HT-29 (cell line): ENCODE results near the gene SPHK2. TPM values are rescaled to one million over a fixed set of nuclear protein-coding genes. Genes with fewer than 3 reads are reported as not detected.
A peak's percentile ranks its signal among the peaks of the same experiment; 100 is the strongest.
"Not testable (repeated sequence)": the region's sequence is repeated elsewhere in the genome, so short reads cannot be mapped to it uniquely, and the experiment has no call there.

Experiments used
- DNase-seq: peaks from one replicate; pipeline ENCODE4 v3.0.0-alpha.2; 2015; ENCODE audit warnings: low spot score
- total RNA-seq: library from RNA; depleted of rRNA; stranded (reverse); fragments of >200 nt; shearing (Covaris generic); gene quantifications from 2 replicates; pipeline ENCODE4 v1.2.3, GENCODE V29; 2014

SPHK2 gene
- total RNA-seq, 1 experiment from 2014 or later, result 115 TPM

DNA sequence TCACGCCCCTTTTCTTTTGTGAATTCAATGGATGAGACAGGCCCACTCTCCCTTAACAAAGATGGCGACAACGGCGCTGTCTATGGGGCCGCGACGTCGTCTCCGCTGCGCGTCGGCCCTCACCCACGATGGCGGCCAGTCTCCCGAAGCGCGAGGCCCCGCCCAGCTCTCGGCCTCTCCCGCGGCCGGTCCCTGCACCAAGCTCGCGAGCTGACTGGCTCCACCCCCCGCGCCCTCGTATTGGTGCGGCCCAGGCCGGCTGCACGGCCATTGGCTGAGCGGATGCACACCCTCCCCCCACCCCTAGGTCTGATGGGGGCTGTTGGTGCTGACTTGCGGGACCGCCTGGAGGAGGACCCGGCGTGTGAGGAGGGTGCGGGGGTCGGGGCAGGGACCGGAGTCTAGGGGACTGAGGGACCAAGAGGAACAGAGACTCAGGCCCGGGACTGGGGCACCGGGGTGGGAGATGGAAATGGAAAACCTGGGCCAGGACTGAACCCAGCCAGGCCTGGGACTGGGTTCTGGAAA lies 4.8 kb downstream of the SPHK2 start:
- DNase-seq, result peak; percentile 99

DNA sequence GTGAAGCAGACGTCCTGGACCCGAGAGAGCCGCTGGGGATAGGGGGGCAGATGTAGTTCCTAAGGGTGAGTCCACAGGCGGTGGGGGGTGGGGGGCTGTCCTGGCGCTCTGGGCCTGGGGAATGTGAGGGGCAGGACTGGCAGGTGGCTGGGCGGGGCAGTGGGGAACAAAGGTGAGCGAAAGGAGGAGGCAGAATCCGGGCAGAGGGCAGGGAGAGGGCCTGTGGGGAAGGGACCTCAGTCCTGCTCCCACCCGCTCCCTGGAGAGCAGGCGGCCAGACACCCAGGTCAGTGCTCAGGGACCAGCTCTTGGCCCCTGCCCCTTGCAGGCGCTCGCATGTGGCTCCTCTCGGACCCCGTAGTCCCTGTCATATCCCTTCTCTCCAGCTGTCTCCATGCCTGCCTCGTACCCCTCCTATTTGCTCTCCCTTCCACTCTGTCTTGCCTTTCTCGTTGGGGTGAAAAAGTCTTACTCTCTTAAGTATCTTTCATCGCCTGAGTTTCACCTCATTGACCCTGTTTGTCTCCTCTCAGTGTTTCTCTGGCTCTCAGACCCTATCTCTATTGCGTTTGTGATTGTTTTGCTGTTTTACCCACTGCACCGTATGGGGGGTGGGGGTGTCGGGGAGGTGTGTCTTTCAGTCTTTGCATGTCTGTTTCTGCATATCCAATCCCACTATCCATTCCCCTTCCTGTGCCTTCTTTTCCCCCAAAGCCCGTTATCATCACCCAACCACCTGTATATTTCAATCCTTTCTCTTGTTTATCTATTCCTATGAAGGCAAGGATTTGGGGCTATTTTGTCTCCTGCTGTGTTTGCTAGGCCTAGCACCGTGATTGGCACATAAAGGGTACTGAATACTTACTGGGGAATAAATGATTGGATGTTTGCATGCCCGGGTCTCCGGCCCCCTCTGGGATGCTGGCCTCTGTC lies 5.8 kb downstream of the SPHK2 start:
- peak; percentile 80 for DNase-seq

DNA sequence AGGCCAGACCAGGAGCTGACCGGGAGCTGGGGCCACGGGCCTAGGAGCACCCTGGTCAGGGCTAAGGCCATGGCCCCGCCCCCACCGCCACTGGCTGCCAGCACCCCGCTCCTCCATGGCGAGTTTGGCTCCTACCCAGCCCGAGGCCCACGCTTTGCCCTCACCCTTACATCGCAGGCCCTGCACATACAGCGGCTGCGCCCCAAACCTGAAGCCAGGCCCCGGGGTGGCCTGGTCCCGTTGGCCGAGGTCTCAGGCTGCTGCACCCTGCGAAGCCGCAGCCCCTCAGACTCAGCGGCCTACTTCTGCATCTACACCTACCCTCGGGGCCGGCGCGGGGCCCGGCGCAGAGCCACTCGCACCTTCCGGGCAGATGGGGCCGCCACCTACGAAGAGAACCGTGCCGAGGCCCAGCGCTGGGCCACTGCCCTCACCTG lies 6.6 kb downstream of the SPHK2 start:
- DNase-seq, result no peak

DNA sequence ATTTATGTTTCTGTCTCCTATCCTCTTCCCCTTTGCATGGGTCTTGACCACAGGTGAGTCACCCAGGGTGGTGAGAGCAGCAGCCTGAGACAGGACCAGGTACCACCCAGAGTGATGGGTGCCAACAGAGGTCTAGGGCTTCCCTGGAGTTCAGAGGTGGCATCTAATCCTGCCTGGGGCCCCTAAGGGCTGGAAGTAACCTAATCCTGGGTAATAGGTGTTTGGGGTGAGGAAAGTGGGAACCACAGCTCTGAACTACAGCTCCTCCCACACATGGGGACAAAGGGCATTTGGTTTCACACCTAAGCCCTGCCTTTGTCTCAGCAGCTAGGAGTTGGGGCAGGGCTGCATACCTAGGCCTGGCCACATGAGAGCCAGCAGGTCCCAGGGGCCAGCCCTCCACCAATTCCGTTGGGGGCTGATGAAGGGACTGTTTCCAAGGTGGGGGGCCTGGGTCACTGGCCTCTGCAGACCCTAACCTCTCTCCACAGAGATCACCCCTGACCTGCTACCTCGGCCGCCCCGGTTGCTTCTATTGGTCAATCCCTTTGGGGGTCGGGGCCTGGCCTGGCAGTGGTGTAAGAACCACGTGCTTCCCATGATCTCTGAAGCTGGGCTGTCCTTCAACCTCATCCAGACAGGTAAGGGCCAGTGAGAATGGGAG lies 8.0 kb downstream of the SPHK2 start:
- DNase-seq, result peak; percentile 95

DNA sequence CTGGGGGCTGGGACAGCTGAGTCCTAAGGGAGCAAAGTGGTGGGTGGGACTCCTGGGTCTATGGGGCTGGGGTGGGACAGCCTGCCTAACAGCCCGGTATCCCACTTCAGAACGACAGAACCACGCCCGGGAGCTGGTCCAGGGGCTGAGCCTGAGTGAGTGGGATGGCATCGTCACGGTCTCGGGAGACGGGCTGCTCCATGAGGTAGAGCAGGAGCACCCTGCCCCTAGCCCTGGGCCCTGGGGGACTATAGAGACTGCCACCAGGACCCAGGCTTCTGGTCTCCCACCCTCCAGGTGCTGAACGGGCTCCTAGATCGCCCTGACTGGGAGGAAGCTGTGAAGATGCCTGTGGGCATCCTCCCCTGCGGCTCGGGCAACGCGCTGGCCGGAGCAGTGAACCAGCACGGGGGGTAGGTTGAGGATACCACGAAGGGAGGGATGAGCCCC lies 8.6 kb downstream of the SPHK2 start:
- no peak for DNase-seq

DNA sequence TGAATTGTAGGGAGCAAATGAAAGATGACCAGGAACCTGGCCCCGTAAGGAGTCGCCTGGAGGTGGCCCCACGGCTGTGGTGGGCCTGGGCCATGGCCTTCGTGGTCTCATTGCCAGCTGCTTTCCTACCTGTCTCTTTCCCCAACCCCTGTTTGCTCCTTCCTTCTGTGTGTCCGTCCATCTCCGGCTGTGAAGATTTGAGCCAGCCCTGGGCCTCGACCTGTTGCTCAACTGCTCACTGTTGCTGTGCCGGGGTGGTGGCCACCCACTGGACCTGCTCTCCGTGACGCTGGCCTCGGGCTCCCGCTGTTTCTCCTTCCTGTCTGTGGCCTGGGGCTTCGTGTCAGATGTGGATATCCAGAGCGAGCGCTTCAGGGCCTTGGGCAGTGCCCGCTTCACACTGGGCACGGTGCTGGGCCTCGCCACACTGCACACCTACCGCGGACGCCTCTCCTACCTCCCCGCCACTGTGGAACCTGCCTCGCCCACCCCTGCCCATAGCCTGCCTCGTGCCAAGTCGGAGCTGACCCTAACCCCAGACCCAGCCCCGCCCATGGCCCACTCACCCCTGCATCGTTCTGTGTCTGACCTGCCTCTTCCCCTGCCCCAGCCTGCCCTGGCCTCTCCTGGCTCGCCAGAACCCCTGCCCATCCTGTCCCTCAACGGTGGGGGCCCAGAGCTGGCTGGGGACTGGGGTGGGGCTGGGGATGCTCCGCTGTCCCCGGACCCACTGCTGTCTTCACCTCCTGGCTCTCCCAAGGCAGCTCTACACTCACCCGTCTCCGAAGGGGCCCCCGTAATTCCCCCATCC lies 9.4 kb downstream of the SPHK2 start:
- DNase-seq, result no peak

DNA sequence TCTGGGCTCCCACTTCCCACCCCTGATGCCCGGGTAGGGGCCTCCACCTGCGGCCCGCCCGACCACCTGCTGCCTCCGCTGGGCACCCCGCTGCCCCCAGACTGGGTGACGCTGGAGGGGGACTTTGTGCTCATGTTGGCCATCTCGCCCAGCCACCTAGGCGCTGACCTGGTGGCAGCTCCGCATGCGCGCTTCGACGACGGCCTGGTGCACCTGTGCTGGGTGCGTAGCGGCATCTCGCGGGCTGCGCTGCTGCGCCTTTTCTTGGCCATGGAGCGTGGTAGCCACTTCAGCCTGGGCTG lies 9.9 kb downstream of the SPHK2 start:
- no peak for DNase-seq

DNA sequence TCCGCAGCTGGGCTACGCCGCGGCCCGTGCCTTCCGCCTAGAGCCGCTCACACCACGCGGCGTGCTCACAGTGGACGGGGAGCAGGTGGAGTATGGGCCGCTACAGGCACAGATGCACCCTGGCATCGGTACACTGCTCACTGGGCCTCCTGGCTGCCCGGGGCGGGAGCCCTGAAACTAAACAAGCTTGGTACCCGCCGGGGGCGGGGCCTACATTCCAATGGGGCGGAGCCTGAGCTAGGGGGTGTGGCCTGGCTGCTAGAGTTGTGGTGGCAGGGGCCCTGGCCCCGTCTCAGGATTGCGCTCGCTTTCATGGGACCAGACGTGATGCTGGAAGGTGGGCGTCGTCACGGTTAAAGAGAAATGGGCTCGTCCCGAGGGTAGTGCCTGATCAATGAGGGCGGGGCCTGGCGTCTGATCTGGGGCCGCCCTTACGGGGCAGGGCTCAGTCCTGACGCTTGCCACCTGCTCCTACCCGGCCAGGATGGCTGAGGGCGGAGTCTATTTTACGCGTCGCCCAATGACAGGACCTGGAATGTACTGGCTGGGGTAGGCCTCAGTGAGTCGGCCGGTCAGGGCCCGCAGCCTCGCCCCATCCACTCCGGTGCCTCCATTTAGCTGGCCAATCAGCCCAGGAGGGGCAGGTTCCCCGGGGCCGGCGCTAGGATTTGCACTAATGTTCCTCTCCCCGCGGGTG lies 10.4 kb downstream of the SPHK2 start:
- DNase-seq, result peak; percentile 98

DNA sequence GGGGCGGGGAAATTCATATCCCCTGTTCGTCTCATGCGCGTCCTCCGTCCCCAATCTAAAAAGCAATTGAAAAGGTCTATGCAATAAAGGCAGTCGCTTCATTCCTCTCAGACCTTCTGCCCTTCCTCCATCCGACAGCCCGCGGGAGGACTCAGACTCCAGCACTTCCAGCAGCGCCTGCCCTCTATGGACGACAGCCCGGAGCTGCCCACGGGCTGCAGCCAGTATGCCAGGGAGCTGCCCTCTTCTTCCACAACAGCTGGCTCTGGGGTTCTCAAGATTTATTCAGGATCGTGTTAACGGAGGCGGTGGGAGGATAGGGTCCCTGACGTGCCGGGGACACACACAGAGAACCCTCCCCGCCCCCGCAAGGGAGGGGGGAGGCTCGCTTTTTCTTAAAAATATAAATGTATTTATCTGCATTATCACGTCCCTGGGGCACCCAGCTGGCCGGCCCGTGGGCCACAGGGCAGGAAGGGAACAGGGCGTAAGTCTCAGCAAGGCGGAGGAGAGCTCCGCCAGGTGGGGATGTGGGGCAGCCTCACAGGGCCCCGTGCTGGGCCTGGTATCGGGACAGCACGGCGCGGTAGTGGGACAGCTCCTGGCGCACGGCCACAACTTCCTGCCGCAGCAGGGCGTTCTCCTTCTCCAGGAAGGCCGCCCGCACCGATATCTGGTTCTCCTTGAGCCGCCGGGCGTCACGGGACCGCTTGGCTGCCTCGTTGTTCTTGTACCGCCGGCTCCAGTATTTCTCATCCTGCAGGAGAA lies 11.2 kb downstream of the SPHK2 start:
- peak; percentile 90 for DNase-seq

DNA sequence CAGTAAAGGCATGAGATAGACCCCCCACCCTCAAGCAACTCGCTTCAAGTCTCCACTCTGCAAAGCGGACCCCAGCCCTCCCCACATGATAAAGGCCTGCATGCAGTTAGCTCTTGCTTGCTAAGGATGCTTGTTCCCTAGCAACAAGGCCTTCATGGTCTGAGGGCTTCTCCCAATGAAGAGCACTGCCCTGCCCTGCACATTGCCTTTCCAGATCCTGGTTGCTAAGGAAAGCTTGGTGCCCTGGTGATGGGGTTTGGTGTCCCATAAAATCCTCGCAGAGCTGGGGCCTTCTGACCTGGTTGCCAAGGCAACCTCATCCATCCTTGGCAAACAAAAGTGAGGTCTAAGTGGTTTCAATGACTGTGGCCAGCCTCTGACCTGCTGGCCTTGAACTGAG lies 11.9 kb downstream of the SPHK2 start:
- peak; percentile 64 for DNase-seq

DNA sequence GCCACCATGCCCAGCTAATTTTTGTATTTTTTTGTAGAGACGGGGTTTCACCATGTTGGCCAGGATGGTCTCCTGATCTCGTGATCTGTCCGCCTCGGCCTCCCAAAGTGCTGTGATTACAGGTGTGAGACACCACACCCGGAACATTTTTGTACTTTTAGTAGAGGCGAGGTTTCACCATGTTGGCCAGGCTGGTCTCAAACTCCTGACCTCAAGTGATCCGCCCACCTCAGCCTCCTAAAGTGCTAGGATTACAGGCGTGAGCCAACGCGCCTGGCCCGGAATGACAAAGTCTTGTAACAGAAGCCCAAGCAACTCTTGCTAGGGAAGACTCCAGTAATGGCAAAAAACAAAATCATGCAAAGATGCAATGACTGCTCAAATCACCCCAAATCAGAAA lies 13.0 kb downstream of the SPHK2 start:
- not testable (repeated sequence) for DNase-seq

DNA sequence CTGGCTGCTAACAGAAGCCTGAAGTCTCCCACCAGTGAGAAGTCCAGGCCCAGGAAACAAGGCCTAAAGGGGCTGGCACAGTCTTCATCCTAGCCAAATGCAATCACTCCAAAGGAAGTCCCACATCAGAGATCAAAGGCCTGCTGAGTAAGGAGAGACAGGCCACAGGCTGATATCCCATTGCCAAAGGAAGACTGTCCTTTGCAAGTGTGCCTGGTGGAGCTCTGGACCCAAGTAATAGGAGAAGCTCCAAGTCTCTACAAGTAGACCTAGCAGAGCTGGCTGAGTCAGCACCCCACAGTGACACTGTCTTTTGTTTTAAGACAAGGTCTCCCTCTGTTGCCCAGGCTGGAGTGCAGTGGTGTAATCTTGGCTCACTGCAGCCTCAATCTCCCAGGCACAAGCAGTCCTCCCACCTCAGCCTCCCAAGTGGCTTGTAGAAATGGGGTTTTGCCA lies 13.4 kb downstream of the SPHK2 start:
- peak; percentile 33 for DNase-seq

DNA sequence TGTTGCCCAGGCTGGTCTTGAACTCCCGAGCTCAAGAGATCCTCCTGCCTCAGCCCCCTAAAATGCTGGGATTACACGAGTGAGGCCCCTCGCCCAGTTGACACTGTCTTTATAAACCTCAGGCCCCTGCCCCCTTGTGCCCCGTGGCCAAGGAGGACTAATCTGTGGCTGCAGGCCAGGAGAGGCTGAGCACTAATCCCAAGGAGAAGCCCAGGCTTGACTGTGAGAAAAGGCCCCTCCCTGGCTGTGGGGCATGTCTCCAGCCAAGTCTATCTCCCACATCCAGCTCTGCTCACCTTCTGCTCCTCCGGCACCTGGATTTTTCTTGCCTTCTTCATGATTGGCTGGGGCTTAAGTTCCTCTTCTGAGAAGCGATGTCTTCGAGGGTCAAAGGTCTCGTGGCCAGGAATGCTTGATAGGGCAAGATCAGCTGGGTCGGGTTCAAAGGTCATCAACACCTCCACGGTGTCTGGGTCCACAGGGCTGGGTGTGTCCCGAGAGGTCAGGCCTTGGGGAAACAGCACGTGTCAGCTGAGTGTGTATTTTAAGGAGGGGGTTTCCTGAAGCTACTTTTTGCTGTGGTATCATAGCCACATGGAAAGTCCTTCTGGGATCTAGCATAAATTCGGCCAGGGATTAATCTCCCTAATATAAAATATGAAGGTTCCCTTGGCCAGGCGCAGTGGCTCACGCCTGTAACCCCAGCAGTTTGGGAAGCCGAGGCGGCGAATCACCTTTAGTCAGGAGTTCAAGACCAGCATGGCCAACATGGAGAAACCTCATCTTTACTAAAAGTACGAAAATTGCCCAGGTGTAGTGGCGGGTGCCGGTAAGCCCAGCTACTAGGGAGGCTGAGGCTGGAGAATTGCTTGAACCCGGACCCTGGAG lies 14.1 kb downstream of the SPHK2 start:
- no peak for DNase-seq

DNA sequence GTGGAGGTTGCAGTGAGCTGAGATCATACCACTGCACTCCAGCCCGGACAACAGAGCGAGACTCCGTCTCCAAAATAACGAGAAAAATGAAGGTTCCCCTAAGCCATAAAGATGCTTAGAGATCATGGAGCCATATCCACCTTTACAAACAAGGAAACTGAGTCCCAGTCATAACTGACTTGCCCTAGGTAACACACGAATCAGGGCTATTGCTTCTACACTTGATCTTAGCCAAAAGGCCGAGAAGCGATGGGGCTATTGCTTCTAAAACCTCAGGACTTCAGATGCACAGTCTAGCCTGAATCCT lies 14.7 kb downstream of the SPHK2 start:
- no peak for DNase-seq

DNA sequence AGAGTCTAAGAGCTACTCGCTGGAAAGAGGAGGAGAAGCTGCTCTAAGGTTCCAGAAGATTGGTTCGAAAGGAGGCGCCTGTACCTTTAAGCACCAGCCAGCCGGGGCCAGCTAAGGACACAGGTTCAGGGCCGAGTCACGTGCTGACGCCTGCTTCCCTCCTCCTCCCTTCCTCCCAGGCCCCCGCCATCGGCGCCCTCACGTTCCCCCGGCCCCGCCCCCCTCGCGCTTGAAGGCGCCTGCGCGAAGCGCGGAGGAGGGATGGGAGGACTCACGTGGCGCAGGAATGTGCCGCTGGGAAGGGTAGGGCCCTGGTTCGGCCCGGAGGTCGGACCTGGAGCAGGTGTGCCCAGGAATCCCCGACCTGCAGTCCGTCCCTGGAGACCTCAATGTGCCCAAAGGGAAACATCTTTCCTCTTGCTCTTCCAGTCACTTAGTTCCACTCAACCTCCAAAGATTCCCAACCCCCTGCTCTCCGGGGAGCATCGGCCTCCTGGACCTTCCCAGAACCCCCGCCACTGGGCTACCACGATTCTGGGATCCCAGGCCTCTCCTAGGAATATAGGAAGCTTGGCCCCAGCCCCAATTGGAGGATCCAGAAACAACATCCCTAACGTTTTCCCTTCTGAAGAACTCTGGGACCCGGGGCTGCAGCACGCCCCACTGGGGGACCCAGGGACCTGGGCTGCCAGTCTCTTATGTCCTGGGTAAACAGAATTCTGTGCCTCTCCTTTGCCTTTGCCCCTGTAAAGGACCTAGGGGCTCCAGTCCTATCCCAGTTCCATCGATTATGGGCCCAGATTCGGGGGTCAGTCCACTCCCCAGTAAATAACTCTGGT lies 15.3 kb downstream of the SPHK2 start:
- peak; percentile 97 for DNase-seq

DNA sequence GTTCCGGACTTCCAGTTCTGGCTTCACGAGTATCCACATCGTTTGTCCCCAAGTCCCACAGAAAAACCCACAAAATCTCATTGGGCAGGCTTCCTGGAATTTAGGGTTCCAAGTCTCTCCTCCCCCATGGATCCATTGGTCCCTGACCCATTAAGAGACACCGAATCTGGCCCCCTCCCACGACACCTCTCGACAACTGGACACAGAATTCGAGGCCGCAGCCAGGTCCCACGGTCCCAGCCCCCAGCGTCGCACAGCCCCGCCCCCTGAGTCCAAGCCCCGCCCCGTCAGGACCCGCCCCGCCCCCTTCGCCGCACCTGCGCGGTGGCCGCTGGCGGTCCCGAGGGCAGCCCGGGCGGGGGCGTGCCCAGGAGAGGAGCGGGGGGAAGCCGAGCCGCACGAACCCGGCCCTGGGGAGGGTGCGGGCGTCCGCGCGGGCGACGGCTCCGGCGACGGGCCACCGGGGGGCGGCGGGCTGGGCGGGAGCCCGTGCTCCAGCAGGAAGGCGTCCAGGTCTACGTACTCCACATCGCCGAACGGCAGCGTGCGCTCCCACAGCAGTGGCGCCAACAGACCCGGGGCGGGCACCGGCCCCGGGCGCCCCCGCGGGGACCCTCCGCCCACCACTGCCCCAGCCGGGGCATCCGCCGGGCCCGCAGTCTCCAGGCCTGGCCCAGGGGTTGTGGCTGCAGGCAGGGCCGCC lies 16.1 kb downstream of the SPHK2 start:
- peak; percentile 73 for DNase-seq

DNA sequence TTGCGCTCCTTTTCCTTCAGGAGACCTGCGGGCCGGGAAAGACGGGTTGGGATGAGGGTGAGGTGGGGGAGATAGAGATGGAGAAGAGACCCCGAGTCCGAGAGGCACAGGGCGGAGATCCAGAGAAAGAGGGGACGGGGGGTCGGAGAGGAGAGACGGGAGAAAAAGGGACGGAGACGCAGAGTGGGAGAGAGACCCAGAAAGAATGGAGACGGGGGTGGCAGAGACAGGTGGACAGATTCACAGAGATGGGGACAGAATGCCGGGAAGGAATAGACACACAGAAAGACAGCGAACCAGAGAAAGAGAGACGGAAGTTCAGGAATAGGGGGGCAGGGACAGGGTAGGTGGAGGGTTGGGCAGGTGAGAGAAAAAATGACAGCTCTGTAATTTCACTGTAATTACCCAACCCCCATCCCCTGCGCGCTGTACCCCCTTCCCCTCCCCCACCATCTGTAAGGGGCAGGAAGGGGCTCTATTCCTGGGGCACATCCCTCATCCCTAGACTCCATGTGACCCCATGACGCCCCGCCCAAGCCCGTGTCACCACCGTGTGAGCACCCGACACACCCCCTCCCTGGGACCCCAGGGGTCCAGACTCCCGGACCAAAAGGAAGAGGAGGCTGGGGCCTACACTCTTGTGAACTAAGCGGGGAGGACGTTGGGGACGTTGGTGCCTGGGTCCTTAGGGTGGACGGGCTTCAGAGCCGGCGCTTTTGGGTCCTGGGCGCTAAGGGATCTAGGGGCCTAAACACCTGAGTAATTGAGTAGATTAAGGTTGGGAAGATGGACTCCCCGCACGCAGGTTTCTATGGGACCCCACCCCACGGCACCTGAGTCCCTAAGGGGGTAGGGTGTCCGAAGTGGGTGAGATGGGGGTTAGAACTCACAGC lies 16.9 kb downstream of the SPHK2 start:
- peak; percentile 48 for DNase-seq
